MV-4-11 (cell line): ENCODE measurements around the gene HOXA13.

Experiments used
- DNase-seq: peaks from one replicate; lab custom pipeline; 2025; lab: John Stamatoyannopoulos, UW

The HOXA13 gene

DNA sequence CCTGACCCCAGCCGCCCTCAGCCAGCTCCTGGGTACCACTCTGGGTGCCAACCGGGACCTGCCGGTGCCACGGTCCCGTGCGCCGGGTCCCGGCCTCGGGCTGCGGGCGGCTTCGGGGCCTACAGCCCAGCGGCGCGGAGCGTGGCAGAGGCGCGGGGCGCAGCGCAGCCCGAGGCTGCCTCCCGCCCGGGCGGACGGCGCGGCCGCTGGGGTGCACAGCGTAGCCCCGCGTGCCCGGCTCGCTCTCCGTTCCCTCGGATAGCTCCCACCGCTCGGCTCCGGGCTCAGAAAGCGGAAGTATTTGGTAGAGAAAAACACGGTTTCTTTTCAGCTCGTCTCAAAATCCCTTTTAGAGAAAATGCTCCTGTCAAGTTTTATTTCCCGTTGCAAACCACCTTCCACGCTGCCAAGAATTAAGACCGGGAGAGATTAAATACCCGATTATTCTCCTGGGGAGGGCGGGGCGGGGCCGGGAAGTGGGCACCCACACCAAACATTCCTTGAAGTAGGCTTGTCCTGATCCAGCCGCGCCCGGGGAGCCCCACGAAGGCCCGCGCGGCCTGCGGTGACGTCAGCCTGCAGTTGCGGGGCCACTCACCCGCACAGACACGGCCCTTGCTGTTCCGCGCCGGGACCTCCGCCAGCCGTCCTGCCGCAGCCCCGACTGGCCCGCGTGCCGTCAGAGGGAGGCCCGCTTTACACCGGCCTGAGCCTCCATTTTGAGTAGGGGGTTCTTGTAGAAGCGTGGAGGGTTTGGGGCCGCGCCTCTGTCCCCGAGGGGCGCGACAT lies 7.2 kb downstream of the HOXA13 start:
- peak; percentile 59 for DNase-seq

DNA sequence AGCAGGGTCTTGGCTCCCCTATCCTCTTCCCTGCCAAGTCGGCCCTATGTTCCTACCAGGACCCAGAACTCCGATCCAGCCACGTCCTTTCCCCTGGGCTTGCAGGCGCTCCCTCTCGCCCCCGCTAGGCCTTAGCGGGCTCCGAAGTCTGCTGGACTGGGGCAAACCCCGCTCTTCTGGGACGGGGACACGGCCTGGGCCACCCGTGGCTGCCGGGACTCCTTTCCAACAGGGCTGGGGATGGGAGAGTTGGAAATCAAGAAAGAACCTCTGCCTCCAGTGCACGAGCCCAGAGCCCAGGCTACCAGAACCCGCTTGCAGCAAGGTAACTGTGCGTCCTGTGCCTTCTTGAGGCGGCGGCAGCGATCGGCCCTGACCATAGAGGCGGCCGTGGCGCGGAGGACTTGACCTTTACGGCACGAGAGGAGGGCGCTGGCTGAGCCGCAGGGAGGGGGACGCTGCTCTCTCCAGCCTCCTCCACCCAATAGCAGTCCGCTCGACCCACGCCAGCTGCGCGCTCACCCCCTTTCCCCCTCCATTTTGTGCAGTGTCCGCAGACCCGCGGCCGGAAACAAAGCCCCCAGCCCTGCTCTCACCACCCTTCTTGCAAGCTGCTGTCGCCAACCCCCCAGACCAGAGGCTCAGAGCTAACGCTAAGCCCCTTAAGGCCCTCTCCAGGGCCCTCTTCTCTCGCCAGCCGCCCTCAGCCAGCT lies 7.9 kb downstream of the HOXA13 start:
- no peak for DNase-seq

DNA sequence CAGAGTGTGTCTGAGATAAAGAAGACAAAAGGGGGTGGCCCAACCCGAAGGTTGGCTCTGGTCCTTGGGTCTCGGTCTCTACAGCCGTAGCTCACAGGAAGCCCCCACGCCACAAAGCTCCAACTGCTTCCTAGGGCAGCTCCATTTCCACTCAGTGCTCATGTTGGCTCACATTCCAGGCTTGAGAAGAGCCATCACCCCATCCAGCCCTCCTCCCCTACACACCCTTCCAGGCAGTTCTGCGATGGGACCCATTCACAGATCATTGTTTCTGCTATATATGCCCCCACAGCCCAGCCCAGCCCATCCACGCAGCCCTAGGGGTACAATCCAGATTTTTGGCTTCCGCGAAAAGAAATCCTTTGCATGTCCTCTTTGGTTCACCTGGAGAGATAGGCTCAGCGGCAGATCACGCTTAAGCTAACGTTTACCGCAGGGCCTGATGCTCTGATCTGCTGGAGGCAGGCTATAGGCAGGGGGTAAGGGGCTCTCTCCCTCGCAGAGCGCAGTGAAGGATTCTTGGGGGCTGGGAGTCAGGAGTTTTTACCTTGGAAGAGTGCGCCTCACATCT lies 8.6 kb downstream of the HOXA13 start:
- no peak for DNase-seq

DNA sequence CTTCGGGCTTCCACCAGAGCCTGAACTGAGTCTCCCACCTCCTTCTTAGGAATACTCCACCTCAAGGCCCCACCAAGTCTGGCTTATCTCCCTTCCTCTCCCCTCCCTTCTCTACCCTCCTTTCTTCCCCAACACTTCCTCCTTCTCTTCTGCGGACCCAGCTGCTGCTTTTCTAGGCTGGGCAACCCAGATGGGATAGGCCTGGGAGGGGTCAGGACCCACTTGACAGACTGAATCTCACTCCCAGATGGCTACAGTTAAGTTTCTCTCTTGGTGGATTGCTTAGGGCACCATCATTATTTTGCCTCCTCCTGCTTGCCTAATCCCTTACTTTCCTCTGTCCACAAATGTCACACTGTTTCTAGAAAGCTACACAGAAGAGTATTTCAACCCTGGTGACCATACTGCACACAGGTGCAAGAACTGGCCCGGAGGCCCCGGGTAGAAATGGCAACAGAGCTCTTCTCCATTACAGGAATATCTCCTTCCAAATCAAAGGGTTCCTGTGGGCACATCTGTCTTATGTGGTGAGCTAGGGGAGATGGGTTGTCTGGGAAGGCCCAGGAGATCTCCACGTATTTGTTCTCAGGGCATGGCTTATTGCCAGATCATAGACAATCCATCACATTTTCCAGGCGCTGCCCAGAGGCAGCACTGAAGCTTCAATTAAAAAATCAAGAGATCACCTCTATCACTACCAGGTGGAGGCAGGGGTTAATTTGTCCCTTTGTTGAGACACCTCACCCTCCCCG lies 9.7 kb downstream of the HOXA13 start:
- DNase-seq = no peak

DNA sequence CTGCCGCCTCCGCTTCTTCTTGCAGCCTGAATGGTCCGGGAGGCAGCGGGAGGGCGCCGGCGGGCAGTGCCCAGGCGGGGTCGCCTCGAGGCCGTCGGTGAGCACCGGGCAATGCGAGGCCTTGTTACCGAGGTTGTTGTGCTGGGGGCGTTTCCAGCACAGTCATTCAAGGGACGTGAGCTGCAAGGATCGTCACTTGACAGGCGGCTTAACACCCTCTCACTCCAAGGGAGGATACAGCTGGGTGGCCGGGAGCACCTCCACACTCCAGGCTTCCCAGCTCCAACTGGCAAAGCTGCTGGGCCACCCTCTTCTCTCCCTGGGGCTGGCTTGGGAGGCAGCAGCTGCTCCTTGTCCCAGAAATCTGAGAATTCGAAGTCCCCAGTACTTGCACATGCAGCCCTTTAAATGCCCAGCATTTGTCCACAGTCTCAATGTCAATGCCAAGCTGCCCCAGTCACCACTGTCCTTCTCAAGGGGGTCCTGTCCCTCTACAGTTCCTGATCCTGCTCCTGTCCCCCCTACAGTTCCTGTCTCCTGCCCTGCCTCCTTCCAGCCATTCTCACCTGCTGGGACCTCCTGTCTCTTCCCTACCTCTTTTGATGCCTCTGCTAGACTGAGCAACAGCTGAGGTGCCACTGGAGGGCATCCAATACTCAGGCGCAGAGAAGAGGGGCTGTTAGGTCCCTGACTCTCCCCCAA lies 10.4 kb downstream of the HOXA13 start:
- DNase-seq = no peak

DNA sequence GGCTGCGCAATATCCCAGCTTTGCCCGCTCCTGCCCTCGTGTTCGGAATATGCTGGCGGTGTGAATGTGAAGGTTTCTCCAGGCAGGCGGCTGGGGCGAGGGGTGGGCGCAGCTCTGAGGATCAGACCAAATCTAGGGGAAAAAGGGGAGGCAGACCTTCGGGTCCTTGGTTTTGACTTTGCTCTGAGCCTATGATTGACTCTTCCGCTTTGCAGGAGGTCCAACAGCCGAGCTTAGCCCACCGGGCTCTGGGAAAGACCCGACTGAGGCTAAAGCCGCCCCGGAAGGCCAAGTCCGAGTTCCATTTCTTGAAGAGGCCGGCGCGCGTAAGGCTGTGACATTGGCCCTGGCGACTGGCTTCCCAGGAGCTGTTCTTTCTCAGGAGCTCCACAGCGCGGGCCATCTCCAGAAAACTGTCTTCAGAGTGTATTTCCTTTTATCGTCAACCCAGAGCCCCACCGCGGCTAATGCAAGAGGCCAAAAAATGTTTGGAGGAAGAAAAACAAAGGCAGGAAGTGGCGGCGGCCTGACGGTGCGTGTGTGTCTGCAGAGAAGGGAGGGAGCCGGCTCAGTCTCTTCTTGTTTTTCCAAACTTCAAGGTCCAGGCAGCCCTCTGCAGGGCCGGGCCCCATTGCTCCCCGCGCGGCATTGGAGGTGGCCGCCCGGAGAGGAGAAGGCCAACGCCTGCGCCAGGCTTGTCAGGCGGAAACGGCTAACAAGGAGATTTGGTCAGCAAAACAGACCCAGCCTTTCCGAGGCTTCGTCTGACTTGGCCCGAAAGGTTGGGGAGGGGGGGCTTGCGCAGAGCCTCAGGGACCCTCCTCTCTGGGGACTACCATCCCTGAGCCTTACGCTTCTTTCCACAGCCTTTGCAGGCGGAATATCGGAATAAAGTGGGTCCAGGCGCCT lies 11.3 kb downstream of the HOXA13 start:
- DNase-seq = peak; percentile 55

DNA sequence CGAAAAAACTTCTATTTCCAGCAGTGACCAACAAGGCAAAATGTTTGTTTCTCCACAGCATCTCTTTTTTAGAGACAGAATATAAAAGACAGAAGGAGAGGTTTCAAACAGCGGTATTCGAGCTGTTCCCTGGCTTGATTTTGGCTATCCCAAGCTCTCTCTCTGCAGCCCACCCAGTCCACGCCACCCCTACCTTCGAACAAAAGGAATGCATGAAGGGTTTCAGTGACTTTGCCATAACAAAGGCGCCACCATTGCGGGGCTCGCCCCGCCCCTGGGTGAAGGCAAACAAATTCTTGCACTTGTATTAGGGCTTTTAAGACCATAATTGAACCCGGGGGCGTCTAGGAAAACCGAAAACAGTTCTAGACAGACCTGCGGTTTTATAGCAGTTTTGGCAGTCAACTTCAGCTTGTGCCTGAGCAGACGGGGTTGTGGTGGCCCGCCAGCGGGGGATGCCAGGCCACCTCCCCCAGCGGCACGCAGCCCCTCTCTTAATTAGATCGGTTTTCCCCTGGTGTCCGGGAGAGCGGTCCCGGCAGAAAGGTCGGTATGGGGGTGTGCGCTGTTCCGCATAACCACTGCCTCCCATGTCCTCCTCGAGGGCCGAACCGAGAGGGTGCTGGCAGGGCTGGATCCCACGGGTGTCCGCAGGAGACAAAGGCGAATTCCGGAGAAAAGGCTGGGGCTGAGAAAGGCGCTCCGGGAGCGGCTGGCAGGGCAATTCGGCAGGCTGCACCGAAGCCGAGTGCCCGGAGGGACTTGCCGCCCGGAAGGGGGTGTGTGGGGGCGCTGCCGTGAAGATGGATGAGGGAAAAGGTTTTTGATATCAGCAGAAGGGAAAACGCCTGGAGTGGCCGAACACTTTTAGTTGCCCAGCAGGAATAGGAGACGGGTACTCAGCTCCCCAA lies 12.2 kb downstream of the HOXA13 start:
- DNase-seq = no peak

DNA sequence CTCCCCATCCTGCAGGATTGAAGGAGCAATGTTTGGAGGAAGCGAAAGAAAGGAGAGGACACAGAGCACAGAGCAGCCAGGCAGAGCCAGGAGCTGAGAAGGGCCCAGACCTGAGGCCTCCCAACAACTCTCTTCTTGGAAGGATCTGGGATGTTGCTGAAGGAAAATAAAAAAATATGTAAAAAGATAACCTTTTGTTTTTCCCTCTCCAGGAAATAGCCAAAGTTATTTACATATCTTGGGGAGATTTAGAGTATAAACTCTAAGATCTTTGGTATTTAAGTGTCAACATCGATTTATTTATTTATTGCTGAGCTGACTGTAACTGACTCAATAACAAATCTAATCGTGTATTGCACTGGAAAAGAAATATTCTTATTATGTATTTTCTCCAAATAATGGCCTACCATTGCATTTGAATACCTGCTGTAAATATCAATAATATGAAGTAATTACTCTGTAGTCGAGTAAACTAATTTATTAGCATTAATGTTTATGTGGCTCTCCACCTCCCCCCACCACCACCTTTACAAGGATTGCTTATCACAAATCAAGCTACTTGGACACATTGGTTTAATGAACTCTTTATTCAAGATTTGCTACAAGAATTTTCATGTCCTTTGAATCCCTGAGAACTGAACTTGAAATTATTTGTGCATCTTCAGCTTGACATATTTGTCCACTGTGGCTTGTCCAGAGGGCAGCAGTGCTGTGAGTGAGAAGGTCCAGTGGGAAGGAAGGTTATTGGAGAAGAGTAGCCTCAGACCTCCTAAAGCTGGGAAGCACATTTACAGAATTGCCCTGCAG lies 13.0 kb downstream of the HOXA13 start:
- no peak for DNase-seq

DNA sequence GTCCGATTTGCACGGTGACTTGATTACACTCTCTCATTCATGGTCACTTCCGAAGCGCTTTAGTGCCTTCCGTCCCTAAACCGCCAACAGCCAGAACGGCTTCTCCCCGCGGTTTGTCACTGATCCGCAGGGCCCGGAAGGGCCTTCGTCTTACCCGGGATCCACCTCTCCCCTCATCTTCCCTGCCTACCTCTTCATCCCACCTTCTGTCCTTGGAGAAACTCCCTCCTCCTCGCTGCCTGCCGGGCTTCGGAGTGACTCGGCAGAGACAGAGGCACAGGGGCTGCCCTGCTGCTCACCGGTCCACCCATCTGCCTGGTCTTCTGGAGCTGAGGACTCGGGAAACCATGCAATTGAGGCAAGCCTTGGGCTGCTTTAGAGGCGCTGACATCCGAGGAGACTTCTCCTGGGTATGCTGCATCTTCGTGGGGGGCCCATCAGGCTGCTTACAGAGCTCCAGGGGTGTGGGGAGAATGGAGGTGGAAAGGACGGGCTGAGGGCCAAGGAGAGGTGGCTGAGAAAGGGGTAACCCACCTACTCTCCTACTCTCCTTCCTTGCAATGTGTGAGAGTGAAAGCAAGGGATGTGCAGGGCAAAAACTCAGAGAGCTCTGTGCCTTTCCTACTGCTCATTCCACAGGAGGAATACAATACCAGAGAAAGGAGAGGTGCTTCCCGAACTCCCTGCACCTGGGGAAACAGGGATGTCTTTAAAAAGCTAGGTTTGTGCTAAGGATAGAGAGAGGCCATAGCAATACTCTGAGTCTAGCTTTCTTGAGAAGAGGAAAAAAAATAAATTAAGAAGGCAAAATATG lies 13.8 kb downstream of the HOXA13 start:
- DNase-seq = no peak

DNA sequence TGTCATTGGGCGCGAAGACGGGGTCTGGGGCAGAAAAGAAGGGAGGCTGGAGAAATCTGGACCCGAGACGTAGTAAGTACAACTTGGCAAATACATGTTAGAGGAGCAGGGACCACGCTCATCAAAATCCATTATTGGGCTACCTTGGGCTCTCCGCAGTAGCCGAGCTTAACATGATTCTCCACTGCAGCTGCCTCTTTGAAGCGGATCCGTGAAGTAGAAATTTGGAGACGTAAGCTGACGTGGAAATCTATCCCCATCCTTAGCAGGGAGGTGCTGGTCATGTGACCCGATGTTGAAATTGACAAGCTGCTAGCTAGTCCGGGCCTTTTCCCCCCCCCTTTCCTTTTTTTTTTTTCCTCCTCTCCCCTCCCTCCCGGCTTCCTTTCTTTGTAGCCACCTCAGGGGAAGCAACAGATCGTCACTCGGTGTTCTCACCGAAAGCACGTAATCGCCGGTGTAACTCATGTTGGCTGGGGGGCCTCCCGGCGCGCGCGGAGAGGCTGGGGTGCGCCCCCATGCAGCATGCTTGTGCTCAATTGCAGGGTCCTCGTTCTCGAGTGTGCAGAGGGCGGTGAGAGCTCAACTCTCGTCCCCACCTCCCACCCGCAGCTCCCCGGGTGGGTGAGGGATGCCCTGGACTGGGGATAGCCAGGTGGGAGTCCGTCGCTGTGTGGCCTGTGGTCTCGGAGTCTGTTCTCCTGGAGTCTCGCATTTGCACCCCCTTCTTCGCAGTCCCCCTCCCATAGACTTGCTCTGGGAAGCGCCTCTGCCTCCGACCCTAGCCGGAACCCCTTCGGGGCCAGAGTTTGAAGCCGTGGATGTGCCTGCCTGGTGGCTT lies 14.7 kb downstream of the HOXA13 start, which contains the start of gene HOXA11:
Gene HOXA11, minus strand, starts transcription at position 220 of the 841 bp plus-strand sequence. Its CDS starts 88 bp downstream, at position 132.
- DNase-seq = peak; percentile 62

DNA sequence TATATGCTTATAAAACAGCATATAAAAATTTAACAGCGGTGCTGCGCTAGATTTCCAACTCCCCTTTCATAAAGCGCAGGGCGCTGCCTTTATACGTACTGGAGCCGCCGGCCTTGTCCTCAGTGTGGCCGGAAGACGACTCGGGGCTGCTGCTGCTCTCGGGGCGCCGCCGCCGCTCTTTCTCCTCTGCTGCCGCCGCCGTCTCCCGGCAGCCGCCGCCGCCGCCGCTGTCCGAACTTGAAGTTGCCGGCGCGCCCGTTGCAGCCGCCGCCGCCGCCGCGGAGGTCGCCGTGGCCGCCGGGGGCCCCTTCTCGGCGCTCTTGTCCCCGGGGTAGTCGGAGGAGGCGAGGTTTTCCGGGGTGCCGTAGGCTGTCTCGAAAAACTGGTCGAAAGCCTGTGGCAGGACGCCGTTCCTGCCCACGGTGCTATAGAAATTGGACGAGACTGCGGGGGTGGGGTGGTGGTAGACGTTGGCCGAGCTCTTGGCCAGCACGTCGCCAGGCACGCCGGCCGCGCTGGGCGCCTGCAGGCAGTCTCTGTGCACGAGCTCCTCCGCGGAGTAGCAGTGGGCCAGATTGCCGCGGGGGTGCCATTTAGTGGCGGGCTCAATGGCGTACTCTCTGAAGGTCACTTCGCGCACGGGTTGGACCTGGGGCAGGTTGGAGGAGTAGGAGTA lies 15.4 kb downstream of the HOXA13 start:
- no peak for DNase-seq

DNA sequence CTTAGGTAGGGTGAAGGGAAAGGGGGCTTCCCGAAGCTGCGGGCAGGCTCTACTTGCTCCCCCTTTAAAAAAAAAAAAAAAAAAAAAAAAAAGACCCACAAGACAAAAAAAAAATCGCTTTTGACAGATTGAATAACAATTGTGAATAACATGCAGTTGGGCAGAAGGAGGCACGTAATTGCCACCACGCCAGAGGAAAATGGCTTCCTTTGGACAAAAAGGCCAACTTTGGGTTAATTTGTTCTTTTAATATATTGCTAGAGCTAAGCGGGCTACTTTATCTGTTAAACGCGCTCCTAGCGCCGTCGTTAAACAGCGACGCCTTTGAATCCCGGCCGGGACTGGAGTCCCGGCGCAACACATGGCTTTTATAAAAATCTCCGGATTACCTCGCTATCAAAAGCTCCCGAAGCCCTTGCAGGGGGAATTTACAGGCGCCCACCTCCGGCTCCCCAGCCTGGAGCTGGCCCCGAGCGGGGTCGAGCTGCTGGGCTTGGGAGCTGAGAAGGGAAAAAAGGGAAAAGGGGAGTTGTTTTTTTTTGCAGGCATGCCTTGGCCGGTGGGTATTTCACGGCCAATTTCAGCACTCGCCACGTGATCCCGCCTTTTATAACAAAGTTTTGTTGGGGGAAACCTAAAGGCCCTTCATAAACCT lies 16.1 kb downstream of the HOXA13 start:
- DNase-seq = no peak

DNA sequence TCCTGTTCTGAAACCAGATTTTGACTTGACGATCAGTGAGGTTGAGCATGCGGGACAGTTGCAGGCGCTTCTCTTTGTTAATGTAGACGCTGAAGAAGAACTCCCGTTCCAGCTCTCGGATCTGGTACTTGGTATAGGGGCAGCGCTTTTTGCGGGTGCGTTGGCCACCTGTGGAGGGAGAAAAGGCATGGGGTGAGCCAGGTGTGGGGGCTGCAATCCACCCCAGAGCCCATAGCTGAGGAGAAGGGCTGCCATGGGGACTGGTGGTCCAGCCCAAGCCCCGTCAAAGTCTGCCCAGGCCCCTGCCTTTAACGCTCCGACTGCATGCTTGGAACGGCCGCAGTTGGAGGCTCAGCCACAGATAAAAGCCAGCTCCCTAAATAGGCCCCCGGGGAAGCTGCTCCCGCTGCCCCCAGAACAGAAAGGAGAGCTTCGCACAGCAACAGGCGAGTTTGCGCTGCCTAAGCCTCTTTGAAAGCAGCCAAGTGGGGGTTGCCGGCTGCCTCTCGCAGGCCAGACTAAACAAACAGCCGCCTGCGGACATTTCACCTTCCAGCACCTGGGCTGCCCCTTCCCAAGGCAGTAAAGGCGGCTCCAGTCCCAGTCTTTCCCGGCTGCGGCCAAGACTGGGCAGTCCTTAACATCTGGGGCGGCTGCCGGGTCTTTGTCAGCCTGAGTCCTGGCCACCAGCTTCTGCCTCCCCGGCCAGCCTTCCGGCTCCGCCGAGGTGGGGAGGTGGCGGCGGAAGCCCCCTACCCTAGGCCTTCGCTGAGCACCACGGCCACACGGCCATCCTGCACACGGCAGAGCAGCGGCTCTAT lies 16.8 kb downstream of the HOXA13 start:
- no peak for DNase-seq

DNA sequence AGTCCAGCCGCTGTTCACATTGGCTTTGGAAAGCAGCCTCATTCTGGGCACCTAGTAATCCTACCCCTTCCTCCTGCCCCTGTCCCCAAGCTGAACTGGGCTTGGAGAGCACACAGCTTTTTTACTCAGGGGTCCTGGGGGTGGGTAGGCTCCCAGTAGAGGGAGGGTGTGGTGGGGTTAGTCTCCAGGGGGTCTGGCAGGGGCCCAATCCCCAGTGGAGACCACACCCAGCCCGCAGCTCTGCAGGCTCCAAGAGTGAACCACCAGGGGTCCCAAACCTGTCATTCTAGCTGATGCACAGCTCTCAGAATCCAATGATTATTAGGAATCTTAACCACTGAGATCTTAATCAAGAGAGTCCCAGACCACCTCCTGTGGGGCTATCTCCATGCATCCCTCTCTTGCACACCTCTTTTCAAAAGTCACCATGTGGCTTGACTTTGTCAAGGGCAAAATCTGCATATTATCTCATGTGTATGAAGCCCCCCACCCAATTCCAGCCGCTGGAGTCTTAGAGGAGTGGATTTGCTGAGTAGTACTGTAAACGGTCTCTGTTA lies 17.5 kb downstream of the HOXA13 start:
- no peak for DNase-seq
